ENCODE results near the gene KCNH6. TPM values are rescaled to one million over a fixed set of nuclear protein-coding genes. Genes with fewer than 3 reads are reported as not detected.
A peak's percentile ranks its signal among the peaks of the same experiment; 100 is the strongest.

KCNH6 gene
- total and polyA plus RNA-seq, 9 of the 15 experiments (the other 6 are each of a cell fraction or from before 2014, with no cell fraction given): not detected

DNA sequence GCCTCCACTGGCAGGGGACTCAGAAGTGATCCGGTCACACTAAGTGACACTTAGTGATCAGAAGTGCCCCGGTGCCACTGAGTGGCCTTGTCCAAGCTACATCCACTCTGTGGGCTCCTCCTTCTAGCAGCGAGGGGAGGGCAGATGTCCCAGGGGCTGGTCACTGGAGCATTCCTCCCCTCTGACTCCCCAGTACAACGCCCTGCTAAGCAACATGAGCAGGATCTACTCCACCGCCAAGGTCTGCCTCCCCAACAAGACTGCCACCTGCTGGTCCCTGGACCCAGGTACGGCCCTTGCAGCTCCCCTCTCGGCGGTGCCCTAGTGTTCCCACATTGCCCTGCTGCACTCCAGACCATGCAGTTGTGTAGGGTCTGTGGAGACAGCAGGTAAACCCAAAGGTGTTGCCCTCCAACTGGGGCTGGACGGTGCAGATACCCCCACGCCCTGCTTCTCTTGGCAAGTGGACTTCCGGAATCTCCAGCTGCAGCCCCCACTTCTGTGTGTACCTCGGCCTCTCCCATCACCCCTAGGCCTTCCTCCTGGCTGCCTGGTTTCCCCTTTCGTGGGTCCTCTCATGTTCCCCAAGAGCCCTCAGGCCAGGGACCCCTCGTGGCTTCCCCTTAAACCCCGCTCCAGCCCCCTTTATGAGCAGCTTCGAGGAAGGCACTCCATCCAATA, 44.2 kb upstream of the KCNH6 start (continued):
- TF ChIP-seq ZNF134 (CRISPR knock-in tag; conservative IDR thresholded peaks at IDR 0.05) (no peak), FOSL1 (tag; conservative IDR thresholded peaks at IDR 0.05) (0 out of 2 replicates have a peak, but pooled peaks have one; percentile 12), SAP30 (IDR thresholded peaks at IDR 0.05; ENCODE audit: borderline replicate concordance, insufficient read depth, low read depth, low read length, poor library complexity, severe bottlenecking) (no peak), RBM17 (IDR thresholded peaks at IDR 0.05; ENCODE audit: borderline replicate concordance, low read depth, low read length) (no peak), GABPB1 (CRISPR knock-in tag; IDR thresholded peaks at IDR 0.05) (peak; percentile 56; the same call in 1 of the 2 replicates), ZNF316 (IDR thresholded peaks at IDR 0.05) (no peak), JUNB (CRISPR knock-in tag; conservative IDR thresholded peaks at IDR 0.05) (no peak), ZNF23 (CRISPR knock-in tag; IDR thresholded peaks at IDR 0.05) (no peak), MAFF (IDR thresholded peaks at IDR 0.05; ENCODE audit: low read length) (no peak), CEBPG (CRISPR knock-in tag; IDR thresholded peaks at IDR 0.05) (no peak), CEBPG (tag; conservative IDR thresholded peaks at IDR 0.05 in 1 of 2, IDR thresholded peaks at IDR 0.05 in 1 of 2) (no peak)
- TF ChIP-seq, protein P1, sequence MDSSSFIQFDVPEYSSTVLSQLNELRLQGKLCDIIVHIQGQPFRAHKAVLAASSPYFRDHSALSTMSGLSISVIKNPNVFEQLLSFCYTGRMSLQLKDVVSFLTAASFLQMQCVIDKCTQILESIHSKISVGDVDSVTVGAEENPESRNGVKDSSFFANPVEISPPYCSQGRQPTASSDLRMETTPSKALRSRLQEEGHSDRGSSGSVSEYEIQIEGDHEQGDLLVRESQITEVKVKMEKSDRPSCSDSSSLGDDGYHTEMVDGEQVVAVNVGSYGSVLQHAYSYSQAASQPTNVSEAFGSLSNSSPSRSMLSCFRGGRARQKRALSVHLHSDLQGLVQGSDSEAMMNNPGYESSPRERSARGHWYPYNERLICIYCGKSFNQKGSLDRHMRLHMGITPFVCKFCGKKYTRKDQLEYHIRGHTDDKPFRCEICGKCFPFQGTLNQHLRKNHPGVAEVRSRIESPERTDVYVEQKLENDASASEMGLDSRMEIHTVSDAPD (CRISPR knock-in tag; IDR thresholded peaks at IDR 0.05): no peak
- TF ChIP-seq, protein P2, sequence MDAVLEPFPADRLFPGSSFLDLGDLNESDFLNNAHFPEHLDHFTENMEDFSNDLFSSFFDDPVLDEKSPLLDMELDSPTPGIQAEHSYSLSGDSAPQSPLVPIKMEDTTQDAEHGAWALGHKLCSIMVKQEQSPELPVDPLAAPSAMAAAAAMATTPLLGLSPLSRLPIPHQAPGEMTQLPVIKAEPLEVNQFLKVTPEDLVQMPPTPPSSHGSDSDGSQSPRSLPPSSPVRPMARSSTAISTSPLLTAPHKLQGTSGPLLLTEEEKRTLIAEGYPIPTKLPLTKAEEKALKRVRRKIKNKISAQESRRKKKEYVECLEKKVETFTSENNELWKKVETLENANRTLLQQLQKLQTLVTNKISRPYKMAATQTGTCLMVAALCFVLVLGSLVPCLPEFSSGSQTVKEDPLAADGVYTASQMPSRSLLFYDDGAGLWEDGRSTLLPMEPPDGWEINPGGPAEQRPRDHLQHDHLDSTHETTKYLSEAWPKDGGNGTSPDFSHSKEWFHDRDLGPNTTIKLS (IDR thresholded peaks at IDR 0.05; ENCODE audit: borderline replicate concordance, low read depth): no peak
- TF ChIP-seq, protein P3, sequence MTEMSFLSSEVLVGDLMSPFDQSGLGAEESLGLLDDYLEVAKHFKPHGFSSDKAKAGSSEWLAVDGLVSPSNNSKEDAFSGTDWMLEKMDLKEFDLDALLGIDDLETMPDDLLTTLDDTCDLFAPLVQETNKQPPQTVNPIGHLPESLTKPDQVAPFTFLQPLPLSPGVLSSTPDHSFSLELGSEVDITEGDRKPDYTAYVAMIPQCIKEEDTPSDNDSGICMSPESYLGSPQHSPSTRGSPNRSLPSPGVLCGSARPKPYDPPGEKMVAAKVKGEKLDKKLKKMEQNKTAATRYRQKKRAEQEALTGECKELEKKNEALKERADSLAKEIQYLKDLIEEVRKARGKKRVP (CRISPR knock-in tag; IDR thresholded peaks at IDR 0.05): no peak
- TF ChIP-seq, protein P4, sequence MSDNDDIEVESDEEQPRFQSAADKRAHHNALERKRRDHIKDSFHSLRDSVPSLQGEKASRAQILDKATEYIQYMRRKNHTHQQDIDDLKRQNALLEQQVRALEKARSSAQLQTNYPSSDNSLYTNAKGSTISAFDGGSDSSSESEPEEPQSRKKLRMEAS (CRISPR knock-in tag; IDR thresholded peaks at IDR 0.05): no peak
- TF ChIP-seq, protein P5, sequence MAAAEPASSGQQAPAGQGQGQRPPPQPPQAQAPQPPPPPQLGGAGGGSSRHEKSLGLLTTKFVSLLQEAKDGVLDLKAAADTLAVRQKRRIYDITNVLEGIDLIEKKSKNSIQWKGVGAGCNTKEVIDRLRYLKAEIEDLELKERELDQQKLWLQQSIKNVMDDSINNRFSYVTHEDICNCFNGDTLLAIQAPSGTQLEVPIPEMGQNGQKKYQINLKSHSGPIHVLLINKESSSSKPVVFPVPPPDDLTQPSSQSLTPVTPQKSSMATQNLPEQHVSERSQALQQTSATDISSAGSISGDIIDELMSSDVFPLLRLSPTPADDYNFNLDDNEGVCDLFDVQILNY (CRISPR knock-in tag; IDR thresholded peaks at IDR 0.05): no peak
- TF ChIP-seq, protein P6, sequence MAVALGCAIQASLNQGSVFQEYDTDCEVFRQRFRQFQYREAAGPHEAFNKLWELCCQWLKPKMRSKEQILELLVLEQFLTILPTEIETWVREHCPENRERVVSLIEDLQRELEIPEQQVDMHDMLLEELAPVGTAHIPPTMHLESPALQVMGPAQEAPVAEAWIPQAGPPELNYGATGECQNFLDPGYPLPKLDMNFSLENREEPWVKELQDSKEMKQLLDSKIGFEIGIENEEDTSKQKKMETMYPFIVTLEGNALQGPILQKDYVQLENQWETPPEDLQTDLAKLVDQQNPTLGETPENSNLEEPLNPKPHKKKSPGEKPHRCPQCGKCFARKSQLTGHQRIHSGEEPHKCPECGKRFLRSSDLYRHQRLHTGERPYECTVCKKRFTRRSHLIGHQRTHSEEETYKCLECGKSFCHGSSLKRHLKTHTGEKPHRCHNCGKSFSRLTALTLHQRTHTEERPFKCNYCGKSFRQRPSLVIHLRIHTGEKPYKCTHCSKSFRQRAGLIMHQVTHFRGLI (CRISPR knock-in tag; IDR thresholded peaks at IDR 0.05): no peak
- TF ChIP-seq, protein P7, sequence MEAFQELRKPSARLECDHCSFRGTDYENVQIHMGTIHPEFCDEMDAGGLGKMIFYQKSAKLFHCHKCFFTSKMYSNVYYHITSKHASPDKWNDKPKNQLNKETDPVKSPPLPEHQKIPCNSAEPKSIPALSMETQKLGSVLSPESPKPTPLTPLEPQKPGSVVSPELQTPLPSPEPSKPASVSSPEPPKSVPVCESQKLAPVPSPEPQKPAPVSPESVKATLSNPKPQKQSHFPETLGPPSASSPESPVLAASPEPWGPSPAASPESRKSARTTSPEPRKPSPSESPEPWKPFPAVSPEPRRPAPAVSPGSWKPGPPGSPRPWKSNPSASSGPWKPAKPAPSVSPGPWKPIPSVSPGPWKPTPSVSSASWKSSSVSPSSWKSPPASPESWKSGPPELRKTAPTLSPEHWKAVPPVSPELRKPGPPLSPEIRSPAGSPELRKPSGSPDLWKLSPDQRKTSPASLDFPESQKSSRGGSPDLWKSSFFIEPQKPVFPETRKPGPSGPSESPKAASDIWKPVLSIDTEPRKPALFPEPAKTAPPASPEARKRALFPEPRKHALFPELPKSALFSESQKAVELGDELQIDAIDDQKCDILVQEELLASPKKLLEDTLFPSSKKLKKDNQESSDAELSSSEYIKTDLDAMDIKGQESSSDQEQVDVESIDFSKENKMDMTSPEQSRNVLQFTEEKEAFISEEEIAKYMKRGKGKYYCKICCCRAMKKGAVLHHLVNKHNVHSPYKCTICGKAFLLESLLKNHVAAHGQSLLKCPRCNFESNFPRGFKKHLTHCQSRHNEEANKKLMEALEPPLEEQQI (IDR thresholded peaks at IDR 0.05): no peak
